Thyroid gland (tissue), 4 donors: ENCODE results near the gene PDIA6. TPM values are rescaled to one million over a fixed set of nuclear protein-coding genes. Genes with fewer than 3 reads are reported as not detected.

Experiments
- DNase-seq, 2 donors: peaks; one replicate each; pipeline ENCODE4 v3.0.0-alpha.2; 2019
- H3K27ac ChIP-seq, 3 donors: fragments of 200-600 bp; sonication (generic); 1 replicate in 2 of 3; 2 replicates in 1 of 3; pipeline ENCODE4 v1.5.1; 2016 to 2019; ENCODE audit warnings: mild to moderate bottlenecking in 1 of 3, moderate library complexity in 1 of 3
- H3K27me3 ChIP-seq: fragments of 200-600 bp; sonication (generic); one replicate; pipeline ENCODE4 v1.5.1; 2019
- H3K36me3 ChIP-seq, 2 donors: fragments of 200-600 bp; sonication (generic); one replicate each; pipeline ENCODE4 v1.5.1; 2016 to 2019
- H3K4me1 ChIP-seq, 2 donors: fragments of 200-600 bp; sonication (generic); one replicate each; pipeline ENCODE4 v1.5.1; 2017 to 2019
- H3K4me3 ChIP-seq, 3 donors: fragments of 200-600 bp; sonication (generic); replicated peaks in 1 of 3; 1 replicate in 2 of 3; 2 replicates in 1 of 3; pipeline ENCODE4 v1.5.1; 2016; ENCODE audit warnings: mild to moderate bottlenecking in 1 of 3
- H3K9me3 ChIP-seq: fragments of 200-600 bp; sonication (generic); one replicate; pipeline ENCODE4 v1.5.1; 2017
- POLR2A ChIP-seq, 2 donors: fragments of 450-650 bp; IDR thresholded peaks; one replicate each; pipeline ENCODE4 v1.6.1; 2017; ENCODE audit warnings: antibody characterized with exemption in 2 of 2, mild to moderate bottlenecking in 2 of 2, moderate library complexity in 1 of 2
- WGBS, 2 donors: methylation state at CpG; one replicate each; pipeline ENCODE4 v1.1.5; 2017; 5-methylcytosine and 5-hydroxymethylcytosine counted together
- intact Hi-C: fragments of 100-400 bp; cut with DNase I; formaldehyde crosslinking; loops from one replicate; pipeline ENCODE4 v1.15.1; 2023
- total RNA-seq, 4 donors: library from RNA; depleted of rRNA; stranded (reverse); fragments of >200 nt; gene quantifications; one replicate each; pipeline ENCODE4 v1.2.3, GENCODE V29; 2016
- TF ChIP-seq, protein P1 (sequence below), 6 experiments: fragments of 200-600 bp in 3 of 6; fragments of 450-650 bp in 3 of 6; sonication (generic) in 3 of 6; IDR thresholded peaks; one replicate each; pipeline ENCODE4 v1.5.1; 2016 to 2019; ENCODE audit warnings: antibody characterized with exemption in 6 of 6, mild to moderate bottlenecking in 2 of 6, inconsistent platforms in 1 of 6, moderate library complexity in 1 of 6

PDIA6 gene
- total RNA-seq, 4 donors from 2014 or later: 227 to 540 (median 414) TPM

DNA sequence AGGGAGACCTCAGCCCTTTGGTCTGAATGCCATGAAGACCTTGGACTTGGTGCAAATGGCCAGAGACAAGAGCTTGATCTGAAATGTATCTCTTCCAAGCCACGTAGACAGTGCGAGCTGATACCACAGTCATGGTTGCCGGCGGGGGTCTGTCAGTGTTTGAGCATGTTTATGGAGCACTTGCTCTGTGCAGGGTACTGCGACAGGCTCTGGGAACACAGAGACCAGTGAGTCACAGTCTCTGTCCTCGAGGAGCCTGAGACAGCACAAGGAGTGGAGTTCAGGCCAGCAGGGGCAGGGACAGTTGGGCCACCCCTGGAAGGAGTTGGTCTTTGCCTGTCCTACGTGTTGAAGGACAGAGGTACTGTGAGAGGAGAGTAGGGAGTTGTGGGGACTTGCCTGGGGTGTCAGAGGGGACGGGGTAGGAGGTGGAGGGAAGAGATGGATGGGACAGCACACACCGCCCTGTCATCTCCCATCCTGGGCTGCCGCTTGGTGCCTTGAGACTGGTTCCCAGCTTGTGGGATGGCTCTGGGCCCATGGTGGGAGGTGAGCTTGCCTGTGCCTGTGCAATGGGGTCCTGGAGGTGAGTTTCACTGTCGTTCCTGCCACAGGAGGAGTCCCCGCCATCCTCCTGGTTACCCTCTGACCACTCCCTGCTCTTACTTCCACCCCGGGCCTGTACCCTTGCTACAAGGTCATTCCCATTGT lies 51.6 kb downstream of the PDIA6 start:
- WGBS, 2 donors: 90 to 94% methylated on average over 13 of the region's 13 CpGs
- H3K36me3 ChIP-seq: no peaks in the 10 kb centered on the region
- no peak overlapping the region for H3K4me3 ChIP-seq
- no peaks in the 10 kb centered on the region for H3K9me3 ChIP-seq
- no peaks in the 10 kb centered on the region for H3K27me3 ChIP-seq
- H3K27ac ChIP-seq: no peak overlapping the region
- intact Hi-C loops: no loop called here
- DNase-seq: no peak
- no peak for TF ChIP-seq POLR2A (IDR thresholded peaks at IDR 0.05)
- TF ChIP-seq, protein P1, sequence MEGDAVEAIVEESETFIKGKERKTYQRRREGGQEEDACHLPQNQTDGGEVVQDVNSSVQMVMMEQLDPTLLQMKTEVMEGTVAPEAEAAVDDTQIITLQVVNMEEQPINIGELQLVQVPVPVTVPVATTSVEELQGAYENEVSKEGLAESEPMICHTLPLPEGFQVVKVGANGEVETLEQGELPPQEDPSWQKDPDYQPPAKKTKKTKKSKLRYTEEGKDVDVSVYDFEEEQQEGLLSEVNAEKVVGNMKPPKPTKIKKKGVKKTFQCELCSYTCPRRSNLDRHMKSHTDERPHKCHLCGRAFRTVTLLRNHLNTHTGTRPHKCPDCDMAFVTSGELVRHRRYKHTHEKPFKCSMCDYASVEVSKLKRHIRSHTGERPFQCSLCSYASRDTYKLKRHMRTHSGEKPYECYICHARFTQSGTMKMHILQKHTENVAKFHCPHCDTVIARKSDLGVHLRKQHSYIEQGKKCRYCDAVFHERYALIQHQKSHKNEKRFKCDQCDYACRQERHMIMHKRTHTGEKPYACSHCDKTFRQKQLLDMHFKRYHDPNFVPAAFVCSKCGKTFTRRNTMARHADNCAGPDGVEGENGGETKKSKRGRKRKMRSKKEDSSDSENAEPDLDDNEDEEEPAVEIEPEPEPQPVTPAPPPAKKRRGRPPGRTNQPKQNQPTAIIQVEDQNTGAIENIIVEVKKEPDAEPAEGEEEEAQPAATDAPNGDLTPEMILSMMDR (IDR thresholded peaks at IDR 0.05): no peak
- H3K4me1 ChIP-seq: no peaks in the 10 kb centered on the region

DNA sequence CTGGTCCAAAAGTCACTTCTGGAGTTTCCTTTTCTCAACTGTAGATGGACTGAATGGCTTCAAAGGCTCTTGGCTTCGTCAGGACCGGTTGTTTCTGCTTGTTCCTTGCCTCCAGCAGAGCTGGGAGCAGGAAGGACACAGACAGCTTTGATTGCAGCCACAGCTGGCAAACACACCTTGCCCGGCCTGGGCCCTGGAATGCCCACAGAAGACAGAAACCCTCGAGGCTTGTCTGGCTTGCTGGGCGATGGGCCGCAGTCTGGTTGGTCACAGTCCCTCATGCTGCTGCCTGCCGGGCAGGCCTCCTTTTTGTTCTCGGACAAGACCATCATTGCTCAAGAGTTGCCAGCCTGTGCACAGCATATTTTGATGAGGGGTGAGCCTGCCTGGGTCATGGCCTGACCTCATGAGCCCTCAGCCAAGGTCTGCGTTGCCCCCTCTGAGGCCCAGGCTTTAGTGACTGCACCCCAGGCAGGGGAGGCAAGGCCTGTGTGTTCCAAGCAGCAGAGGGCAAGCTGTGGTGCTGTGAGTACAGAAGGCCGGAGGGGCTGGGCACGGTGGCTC lies 53.4 kb downstream of the PDIA6 start:
- no peaks in the 10 kb centered on the region for H3K27me3 ChIP-seq
- TF ChIP-seq, protein P1 (IDR thresholded peaks at IDR 0.05): no peak
- TF ChIP-seq POLR2A (IDR thresholded peaks at IDR 0.05): no peak
- no peaks in the 10 kb centered on the region for H3K4me1 ChIP-seq
- H3K4me3 ChIP-seq: no peak overlapping the region
- no peak for DNase-seq
- no peak overlapping the region for H3K27ac ChIP-seq
- intact Hi-C loops: no loop called here
- WGBS, 2 donors: 88% methylated on average over 11 of the region's 11 CpGs
- H3K36me3 ChIP-seq: no peaks in the 10 kb centered on the region
- H3K9me3 ChIP-seq: no peaks in the 10 kb centered on the region

DNA sequence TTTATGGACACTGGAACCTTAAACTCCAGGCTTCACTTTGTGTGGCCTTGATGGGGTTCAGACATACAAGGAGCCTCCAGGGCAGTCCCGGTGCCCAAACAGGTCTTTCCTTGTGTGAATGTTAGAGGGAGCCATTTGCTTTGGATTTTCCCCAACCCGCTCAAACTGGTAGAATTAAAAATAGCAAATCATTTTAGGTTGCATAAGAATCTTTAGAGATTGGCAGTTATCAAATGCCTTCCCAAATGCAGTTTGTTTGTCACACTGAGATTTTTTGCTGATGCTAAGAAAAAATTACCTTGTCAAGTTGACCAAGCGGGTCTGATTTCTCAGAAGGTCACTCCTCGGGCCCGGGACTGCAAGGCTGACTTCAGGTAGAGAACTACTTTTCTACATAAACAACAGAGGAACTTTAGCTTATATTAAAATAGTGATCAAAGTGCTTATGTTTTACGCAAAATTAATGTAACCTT lies 54.7 kb downstream of the PDIA6 start:
- Histone ChIP-seq H3K27me3 (no peaks in the 10 kb centered on the region), H3K9me3 (no peaks in the 10 kb centered on the region), H3K36me3 (no peaks in the 10 kb centered on the region), H3K4me3 (no peak overlapping the region), H3K27ac (no peak overlapping the region), H3K4me1 (no peaks in the 10 kb centered on the region)
- intact Hi-C loops: no loop called here
- DNase-seq: no peak
- TF ChIP-seq, protein P1 (IDR thresholded peaks at IDR 0.05): no peak
- no peak for TF ChIP-seq POLR2A (IDR thresholded peaks at IDR 0.05)
- 93 to 96% methylated on average over 6 of the region's 6 CpGs for whole genome bisulfite sequencing, 2 donors

DNA sequence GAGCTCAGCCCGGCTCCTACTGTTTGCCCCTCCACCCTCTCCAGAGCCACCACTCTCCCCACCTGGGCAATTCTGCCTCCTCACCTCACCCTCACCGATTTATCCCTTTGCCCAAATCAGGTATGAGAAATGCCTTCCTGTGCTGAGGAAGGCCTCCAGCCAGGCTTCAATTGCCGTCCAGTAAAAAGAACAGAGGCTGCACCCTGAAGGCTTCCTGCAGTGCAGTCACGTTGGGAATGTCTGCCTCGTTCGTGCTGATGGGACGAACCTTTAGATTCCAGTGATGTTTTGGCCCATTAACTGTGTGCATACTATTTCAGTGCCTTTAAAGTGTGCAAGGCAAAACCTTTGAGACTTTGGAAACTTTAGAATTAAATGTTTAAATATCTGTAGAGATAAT lies 57.0 kb downstream of the PDIA6 start:
- Histone ChIP-seq H3K27me3 (no peaks in the 10 kb centered on the region), H3K4me1 (no peaks in the 10 kb centered on the region), H3K4me3 (no peak overlapping the region), H3K27ac (no peak overlapping the region), H3K36me3 (no peaks in the 10 kb centered on the region), H3K9me3 (no peaks in the 10 kb centered on the region)
- WGBS, 2 donors: 61 to 66% methylated on average over 7 of the region's 7 CpGs
- DNase-seq: no peak
- TF ChIP-seq, protein P1 (IDR thresholded peaks at IDR 0.05): no peak
- no peak for TF ChIP-seq POLR2A (IDR thresholded peaks at IDR 0.05)
- intact Hi-C loops: no loop called here

DNA sequence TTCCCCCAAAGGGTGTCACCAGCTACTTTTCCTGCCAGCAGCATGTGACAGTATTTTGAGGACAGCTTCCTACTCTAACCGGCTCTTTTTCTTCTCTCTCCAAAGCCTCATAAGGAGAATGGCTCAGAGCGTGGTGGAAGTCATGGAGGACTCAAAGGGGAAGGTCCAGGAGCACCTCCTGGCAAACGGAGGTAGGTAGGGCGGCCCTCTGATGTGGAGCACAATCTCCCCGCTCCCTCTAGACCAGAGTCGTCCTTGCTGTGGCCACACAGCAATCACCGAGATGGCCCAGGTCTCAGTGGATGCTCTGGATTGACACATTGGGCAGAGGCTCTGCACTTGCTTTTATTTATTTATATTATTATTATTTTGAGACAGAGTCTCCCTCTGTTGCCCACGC lies 58.7 kb downstream of the PDIA6 start:
- Histone ChIP-seq H3K27ac (no peak overlapping the region), H3K4me1 (no peaks in the 10 kb centered on the region), H3K9me3 (no peaks in the 10 kb centered on the region)

More for the DNA sequence above, 58.7 kb downstream of the PDIA6 start:
- intact Hi-C loops: no loop called here
- no peak for DNase-seq
- 87 to 95% methylated on average over 8 of the region's 8 CpGs for WGBS, 2 donors
- no peak for TF ChIP-seq POLR2A (IDR thresholded peaks at IDR 0.05)
- TF ChIP-seq, protein P1 (IDR thresholded peaks at IDR 0.05): no peak
- Histone ChIP-seq H3K36me3 (no peaks in the 10 kb centered on the region), H3K4me3 (no peak overlapping the region), H3K27me3 (no peaks in the 10 kb centered on the region)
